PC-3 (cell line): ENCODE results near the gene DIP2C. TPM values are rescaled to one million over a fixed set of nuclear protein-coding genes. Genes with fewer than 3 reads are reported as not detected.
"Not testable (repeated sequence)": the region's sequence is repeated elsewhere in the genome, so short reads cannot be mapped to it uniquely, and the experiment has no call there.

Experiments used
- ATAC-seq: fragments of 200-7000 bp; cut with Tn5 transposase; 2 replicates; pipeline ENCODE4 v1.9.1; 2020; ENCODE audit warnings: mild to moderate bottlenecking, moderate library complexity
- BruUV-seq: library from RNA; stranded (reverse); fragments of 400-500 nt; replicated peaks from 2 replicates; lab custom pipeline; 2021; lab: Mats Ljungman, UMichigan
- CTCF ChIA-PET: fragments of 300-600 bp; sonication (Branson Sonifier 250); formaldehyde crosslinking; loops from one replicate; lab custom pipeline; 2022; ENCODE audit warnings: antibody characterized with exemption; lab: Charles Lee
- POLR2A ChIA-PET: fragments of 300-600 bp; sonication (Branson Sonifier 250); formaldehyde crosslinking; loops from one replicate; lab custom pipeline; 2022; ENCODE audit warnings: antibody characterized with exemption; ENCODE audit not compliant: unreplicated experiment; lab: Charles Lee
- DNase-seq: peaks from one replicate; pipeline ENCODE4 v3.0.0-alpha.2; 2015
- H2AFZ ChIP-seq: fragments of 300-600 bp; sonication (generic); 2 replicates; pipeline ENCODE4 v1.6.0; 2016; ENCODE audit warnings: antibody characterized with exemption, low read length
- H3F3A ChIP-seq: fragments of 300-600 bp; sonication (generic); one replicate; pipeline ENCODE4 v1.6.0; 2017; ENCODE audit warnings: antibody characterized with exemption, low read length, control low read depth, mild to moderate bottlenecking; ENCODE audit not compliant: unreplicated experiment
- H3K27ac ChIP-seq: fragments of 300-600 bp; sonication (generic); 2 replicates; pipeline ENCODE4 v1.5.1; 2016; ENCODE audit warnings: mild to moderate bottlenecking, low read length
- H3K27me3 ChIP-seq: fragments of 300-600 bp; sonication (generic); 2 replicates; pipeline ENCODE4 v1.6.1; 2016; ENCODE audit warnings: low read length, mixed read lengths
- H3K36me3 ChIP-seq: fragments of 300-600 bp; sonication (generic); 2 replicates; pipeline ENCODE4 v1.6.1; 2016; ENCODE audit warnings: low read depth, mixed run types, low read length, mixed read lengths
- H3K4me1 ChIP-seq: fragments of 300-600 bp; sonication (generic); 2 replicates; pipeline ENCODE4 v1.5.1; 2016; ENCODE audit warnings: low read length; ENCODE audit not compliant: insufficient read depth
- H3K4me2 ChIP-seq: fragments of 300-600 bp; sonication (generic); 2 replicates; pipeline ENCODE4 v1.6.0; 2016; ENCODE audit warnings: low read length
- H3K4me3 ChIP-seq: fragments of 300-600 bp; sonication (generic); 2 replicates; pipeline ENCODE4 v1.5.1; 2016; ENCODE audit warnings: mild to moderate bottlenecking, low read length, mixed read lengths
- H3K79me2 ChIP-seq: fragments of 300-600 bp; sonication (generic); 2 replicates; pipeline ENCODE4 v1.6.1; 2017; ENCODE audit warnings: low read length, mixed read lengths
- H3K9ac ChIP-seq: fragments of 300-600 bp; sonication (generic); 2 replicates; pipeline ENCODE4 v1.6.0; 2016; ENCODE audit warnings: mild to moderate bottlenecking, low read length
- H3K9me2 ChIP-seq: fragments of 300-600 bp; sonication (generic); replicated peaks from 2 replicates; pipeline ENCODE4 v1.6.1; 2016; ENCODE audit warnings: mixed run types, low read length, mixed read lengths
- H3K9me3 ChIP-seq: fragments of 300-600 bp; sonication (generic); 2 replicates; pipeline ENCODE4 v1.6.1; 2016; ENCODE audit warnings: low read length, mixed read lengths
- H4K20me1 ChIP-seq: fragments of 300-600 bp; sonication (generic); 2 replicates; pipeline ENCODE4 v1.6.1; 2016; ENCODE audit warnings: low read length, mixed read lengths
- CTCF ChIP-seq: fragments of 300-600 bp; sonication (generic); conservative IDR thresholded peaks from 2 replicates; pipeline ENCODE4 v1.5.1; 2017; ENCODE audit warnings: antibody characterized with exemption, low read depth, mild to moderate bottlenecking, low read length
- EZH2 ChIP-seq: fragments of 300-600 bp; sonication (generic); IDR thresholded peaks from one replicate; pipeline ENCODE4 v1.6.1; 2017; ENCODE audit warnings: antibody characterized with exemption, mild to moderate bottlenecking, low read length; ENCODE audit not compliant: unreplicated experiment
- EZH2phosphoT487 ChIP-seq: fragments of 300-600 bp; sonication (generic); IDR thresholded peaks from 2 replicates; pipeline ENCODE4 v1.6.1; 2018; ENCODE audit warnings: mild to moderate bottlenecking, antibody characterized with exemption, low read length, borderline replicate concordance
- intact Hi-C: fragments of 100-400 bp; cut with micrococcal nuclease; formaldehyde crosslinking; loops from 2 replicates; pipeline ENCODE4 v1.9.0; 2023
- total RNA-seq: library from RNA; depleted of rRNA; stranded (reverse); fragments of >200 nt; gene quantifications from 2 replicates; pipeline ENCODE4 v1.2.3, GENCODE V29; 2014

The DIP2C gene
- total RNA-seq, 1 experiment from 2014 or later: 3.1 TPM

- Histone ChIP-seq H3K9me2 (no peaks in the 10 kb centered on the region), H3K27me3 (no peaks in the 10 kb centered on the region), H3F3A (no peaks in the 10 kb centered on the region), H3K4me1 (no peaks in the 10 kb centered on the region), H3K36me3 (no peaks in the 10 kb centered on the region), H3K9ac (no peak overlapping the region), H3K4me3 (no peak overlapping the region), H3K79me2 (no peaks in the 10 kb centered on the region), H3K27ac (no peak overlapping the region), H3K4me2 (no peak overlapping the region), H3K9me3 (no peaks in the 10 kb centered on the region), H2AFZ (no peak overlapping the region), H4K20me1 (no peaks in the 10 kb centered on the region)
- no peak for ATAC-seq
- BruUV-seq: no TSS peak
- ChIA-PET POLR2A (no interaction called here), CTCF (no interaction called here)
- TF ChIP-seq CTCF: no peak
- TF ChIP-seq EZH2phosphoT487: no peak
- no peak for TF ChIP-seq EZH2
- intact Hi-C loops: loop anchor here (5.0 kb wide), 1 partner anchor 98 kb away; no protein-coding TSS in a partner anchor
- DNase-seq: no peak
Observed at GRCh38 chr10:435397-435796, 254.1 kb downstream of the DIP2C start.

- Histone ChIP-seq H3K9me2 (no peaks in the 10 kb centered on the region), H3K36me3 (no peaks in the 10 kb centered on the region), H3K27ac (no peak overlapping the region), H3K4me1 (peaks cover 8% of the 10 kb centered on the region; the same call in 1 of the 2 replicates), H4K20me1 (no peaks in the 10 kb centered on the region), H3F3A (no peaks in the 10 kb centered on the region), H3K4me2 (no peak overlapping the region), H2AFZ (no peak overlapping the region), H3K9ac (no peak overlapping the region), H3K79me2 (no peaks in the 10 kb centered on the region), H3K4me3 (no peak overlapping the region), H3K27me3 (no peaks in the 10 kb centered on the region), H3K9me3 (no peaks in the 10 kb centered on the region)
- BruUV-seq: no TSS peak
- ChIA-PET POLR2A (no interaction called here), CTCF (no interaction called here)
- intact Hi-C loops: no loop called here
- ATAC-seq (no peak), DNase-seq (no peak)
- no peak for TF ChIP-seq EZH2
- TF ChIP-seq CTCF: no peak
Observed at GRCh38 chr10:429696-430095, 259.8 kb downstream of the DIP2C start.

- H3K79me2 ChIP-seq: no peaks in the 10 kb centered on the region
- no peaks in the 10 kb centered on the region for H3K36me3 ChIP-seq
- DNase-seq: peak; percentile 59
- intact Hi-C loops: no loop called here
- no peak overlapping the region for H3K4me2 ChIP-seq
- BruUV-seq: no TSS peak
- no peaks in the 10 kb centered on the region for H4K20me1 ChIP-seq
- TF ChIP-seq CTCF: no peak
- TF ChIP-seq EZH2: no peak
- no peak for TF ChIP-seq EZH2phosphoT487
- peak; percentile 40; the same call in 1 of the 2 replicates for ATAC-seq
- no peaks in the 10 kb centered on the region for H3K9me2 ChIP-seq
- H3K4me3 ChIP-seq: no peak overlapping the region
- H3K9ac ChIP-seq: no peak overlapping the region
- H3F3A ChIP-seq: no peaks in the 10 kb centered on the region
- no peak overlapping the region for H2AFZ ChIP-seq
- H3K9me3 ChIP-seq: no peaks in the 10 kb centered on the region
- H3K4me1 ChIP-seq: peaks cover 8% of the 10 kb centered on the region; the same call in 1 of the 2 replicates
- ChIA-PET POLR2A (no interaction called here), CTCF (no interaction called here)
- no peaks in the 10 kb centered on the region for H3K27me3 ChIP-seq
- H3K27ac ChIP-seq: no peak overlapping the region
Observed at GRCh38 chr10:427761-428519, 261.5 kb downstream of the DIP2C start.

GRCh38 chr10:425365-425764 lies 264.1 kb downstream of the DIP2C start:
- DNase-seq: peak; percentile 16
- H3F3A ChIP-seq, intact Hi-C loops, H4K20me1 ChIP-seq, H3K27me3 ChIP-seq, H3K4me2 ChIP-seq, H3K27ac ChIP-seq, H3K9ac ChIP-seq, H3K4me3 ChIP-seq, H3K9me3 ChIP-seq, H3K79me2 ChIP-seq, POLR2A ChIA-PET, H2AFZ ChIP-seq, H3K9me2 ChIP-seq, CTCF ChIA-PET, H3K36me3 ChIP-seq, BruUV-seq, H3K4me1 ChIP-seq, ATAC-seq: not testable (repeated sequence)
